HepG2 (cell line): ENCODE results near the gene HEXD. TPM values are rescaled to one million over a fixed set of nuclear protein-coding genes. Genes with fewer than 3 reads are reported as not detected.
A peak's percentile ranks its signal among the peaks of the same experiment; 100 is the strongest.

Source experiments
- ATF1 ChIP-seq: IDR thresholded peaks from 2 replicates; pipeline ENCODE4 v1.6.1; 2016; ENCODE audit warnings: mild to moderate bottlenecking, control low read depth
- BRCA1 ChIP-seq: sonication (generic); formaldehyde crosslinking; IDR thresholded peaks from 2 replicates; pipeline ENCODE4 v1.4.0; 2020; ENCODE audit warnings: missing genetic modification reagents
- ESRRA ChIP-seq: sonication (generic); formaldehyde crosslinking; IDR thresholded peaks from 2 replicates; pipeline ENCODE4 v1.5.1; 2020; ENCODE audit warnings: mild to moderate bottlenecking, low read depth, missing genetic modification reagents
- GMEB2 ChIP-seq: IDR thresholded peaks from 2 replicates; pipeline ENCODE4 v1.6.1; 2016; ENCODE audit warnings: missing biosample characterization, missing genetic modification reagents, low read depth
- HMG20A ChIP-seq: IDR thresholded peaks from 2 replicates; pipeline ENCODE4 v1.6.1; 2016; ENCODE audit warnings: borderline replicate concordance
- MAFF ChIP-seq: IDR thresholded peaks from 2 replicates; pipeline ENCODE4 v1.6.1; 2011; ENCODE audit warnings: low read depth, low read length, improper control_type of control experiment
- MATR3 ChIP-seq: sonication (generic); formaldehyde crosslinking; IDR thresholded peaks from 2 replicates; pipeline ENCODE4 v1.4.0; 2020; ENCODE audit warnings: missing genetic modification reagents
- NFIC ChIP-seq: IDR thresholded peaks from 2 replicates; pipeline ENCODE4 v1.6.1; 2012; ENCODE audit warnings: mild to moderate bottlenecking, low read length, inconsistent platforms
- NR2F1 ChIP-seq, 2 experiments: fragments of 450-650 bp in 1 of 2; formaldehyde crosslinking in 1 of 2; IDR thresholded peaks; 2 replicates each; pipeline versions ENCODE4 v1.5.0 to v1.6.1; 2016 to 2020; ENCODE audit warnings: mild to moderate bottlenecking in 1 of 2, missing compliant biosample characterization in 1 of 2, missing genetic modification reagents in 1 of 2, moderate library complexity in 1 of 2
- PLSCR1 ChIP-seq: sonication (generic); formaldehyde crosslinking; IDR thresholded peaks from 2 replicates; pipeline ENCODE4 v1.5.0; 2020; ENCODE audit warnings: missing genetic modification reagents, mild to moderate bottlenecking, borderline replicate concordance
- PPARG ChIP-seq: conservative IDR thresholded peaks from 2 replicates; pipeline ENCODE4 v1.6.1; 2016; ENCODE audit warnings: missing biosample characterization, missing genetic modification reagents
- SP2 ChIP-seq: sonication (generic); formaldehyde crosslinking; IDR thresholded peaks from 2 replicates; pipeline ENCODE4 v1.5.1; 2020; ENCODE audit warnings: mild to moderate bottlenecking, missing genetic modification reagents
- TARDBP ChIP-seq: sonication (generic); formaldehyde crosslinking; IDR thresholded peaks from 2 replicates; pipeline ENCODE4 v1.8.0; 2022; ENCODE audit warnings: mild to moderate bottlenecking, missing genetic modification reagents
- THRA ChIP-seq: sonication (generic); formaldehyde crosslinking; IDR thresholded peaks from 2 replicates; pipeline ENCODE4 v1.4.0; 2020; ENCODE audit warnings: missing genetic modification reagents, borderline replicate concordance
- ZKSCAN5 ChIP-seq: sonication (generic); formaldehyde crosslinking; IDR thresholded peaks from 2 replicates; pipeline ENCODE4 v1.5.1; 2020; ENCODE audit warnings: mild to moderate bottlenecking, missing genetic modification reagents
- ZNF274 ChIP-seq: sonication (generic); formaldehyde crosslinking; IDR thresholded peaks from 2 replicates; pipeline ENCODE4 v1.5.1; 2020; ENCODE audit warnings: mild to moderate bottlenecking, missing genetic modification reagents
- ZNF576 ChIP-seq: sonication (generic); formaldehyde crosslinking; IDR thresholded peaks from 2 replicates; pipeline ENCODE4 v1.4.0; 2020; ENCODE audit warnings: mild to moderate bottlenecking, missing genetic modification reagents
- ZNF646 ChIP-seq: sonication (generic); formaldehyde crosslinking; IDR thresholded peaks from 2 replicates; pipeline ENCODE4 v1.9.0; 2021; ENCODE audit warnings: mild to moderate bottlenecking, missing genetic modification reagents
- ZNF670 ChIP-seq: sonication (generic); formaldehyde crosslinking; IDR thresholded peaks from 2 replicates; pipeline ENCODE4 v1.8.0; 2022; ENCODE audit warnings: mild to moderate bottlenecking, missing genetic modification reagents, borderline replicate concordance
- ZNF713 ChIP-seq: sonication (generic); formaldehyde crosslinking; IDR thresholded peaks from 2 replicates; pipeline ENCODE4 v1.4.0; 2020; ENCODE audit warnings: mild to moderate bottlenecking, missing genetic modification reagents
- polyA plus RNA-seq, 8 experiments: library from polyadenylated mRNA; depleted of rRNA in 3 of 8; stranded (reverse) in 7 of 8; unstranded in 1 of 8; fragments of >200 nt; fragmentation: Illumina TruSeq in 4 of 8; extraction: Trizol in 4 of 8; gene quantifications; 2 replicates each; pipeline versions ENCODE4 v1.2.1 to v1.2.3, GENCODE V29; 2011 to 2016; ENCODE audit warnings: low read depth in 4 of 8, missing spikeins in 1 of 8, mixed read lengths in 1 of 8; ENCODE audit not compliant: insufficient read depth in 1 of 8
- total RNA-seq, 5 experiments: library from RNA; depleted of rRNA; stranded (reverse); fragments of >200 nt; fragmentation: Illumina TruSeq; extraction: Trizol; gene quantifications; 2 replicates each; pipeline ENCODE4 v1.2.3, GENCODE V29; 2016; ENCODE audit warnings: low read depth in 1 of 5

Gene HEXD
- total and polyA plus RNA-seq, 2 of the 13 experiments (the other 11 are each of a cell fraction or from before 2014, with no cell fraction given), result 22.3 to 41.8 TPM

GRCh38 chr17:82376042-82376730, 42.0 kb upstream of the HEXD start (continued):
- TF ChIP-seq ZNF274 (CRISPR knock-in tag) (no peak), NR2F1 (CRISPR knock-in tag; IDR thresholded peaks at IDR 0.05) (0 out of 4 replicates have a peak, but pooled peaks of 1 of the 2 experiments have one; percentile 17), ZNF713 (CRISPR knock-in tag) (no peak), BRCA1 (CRISPR knock-in tag) (no peak), NFIC (no peak), PPARG (CRISPR knock-in tag) (peak; percentile 38; the same call in 1 of the 2 replicates), ZNF670 (CRISPR knock-in tag) (no peak), ZNF646 (no peak), ESRRA (CRISPR knock-in tag) (no peak), SP2 (CRISPR knock-in tag) (no peak), MAFF (no peak), GMEB2 (CRISPR knock-in tag) (no peak), TARDBP (0 out of 2 replicates have a peak, but pooled peaks have one; percentile 30), ZKSCAN5 (CRISPR knock-in tag) (no peak), HMG20A (peak; percentile 26; the same call in 1 of the 2 replicates), THRA (CRISPR knock-in tag) (peak; percentile 36; the same call in 1 of the 2 replicates), ATF1 (no peak), ZNF576 (CRISPR knock-in tag) (0 out of 2 replicates have a peak, but pooled peaks have one; percentile 16), MATR3 (CRISPR knock-in tag) (no peak), PLSCR1 (no peak)
